ENCODE measurements around the gene S100A1. TPM values are rescaled to one million over a fixed set of nuclear protein-coding genes. Genes with fewer than 3 reads are reported as not detected.

The S100A1 gene
- total and polyA plus RNA-seq, 2 of the 13 experiments (the other 11 are each of a cell fraction or from before 2014, with no cell fraction given) = 120 to 251 TPM

- no peak for TF ChIP-seq GRHL1 (CRISPR knock-in tag; conservative IDR thresholded peaks at IDR 0.05)
- TF ChIP-seq ESRRA (CRISPR knock-in tag; IDR thresholded peaks at IDR 0.05; ENCODE audit: low read depth) = peak; percentile 20; the same call in 1 of the 2 replicates
- 0 out of 2 replicates have a peak, but pooled peaks have one; percentile 7 for TF ChIP-seq ZNF333 (CRISPR knock-in tag; IDR thresholded peaks at IDR 0.05; ENCODE audit: borderline replicate concordance)
- no peak; the same call in 1 of the 2 replicates for TF ChIP-seq ZNF460 (CRISPR knock-in tag; IDR thresholded peaks at IDR 0.05; ENCODE audit: borderline replicate concordance)
- peak; percentile 71; the same call in 1 of the 2 replicates for TF ChIP-seq MXD4 (CRISPR knock-in tag; IDR thresholded peaks at IDR 0.05)
- no peak for TF ChIP-seq ZSCAN30 (CRISPR knock-in tag; IDR thresholded peaks at IDR 0.05)
- TF ChIP-seq SRSF1 (optimal IDR thresholded peaks at IDR 0.05; ENCODE audit: low read depth, low read length) = peak; percentile 41
- peak; percentile 92 for TF ChIP-seq PBX2 (CRISPR knock-in tag; IDR thresholded peaks at IDR 0.05)
- no peak for TF ChIP-seq SMAD9 (CRISPR knock-in tag; IDR thresholded peaks at IDR 0.05)
- TF ChIP-seq HMGXB4 (CRISPR knock-in tag; IDR thresholded peaks at IDR 0.05; ENCODE audit: borderline replicate concordance in 1 of 2, low read depth in 1 of 2) = peak in 1 of 2 experiments; percentile 69; a peak in 3 of 4 replicates
- TF ChIP-seq THRA (CRISPR knock-in tag; IDR thresholded peaks at IDR 0.05; ENCODE audit: borderline replicate concordance) = peak; percentile 82; the same call in 1 of the 2 replicates
- TF ChIP-seq ZNF142 (CRISPR knock-in tag; IDR thresholded peaks at IDR 0.05) = no peak
- peak; percentile 56; the same call in 1 of the 2 replicates for TF ChIP-seq ZNF790 (CRISPR knock-in tag; IDR thresholded peaks at IDR 0.05; ENCODE audit: borderline replicate concordance)
- TF ChIP-seq HMGA1 (CRISPR knock-in tag; conservative IDR thresholded peaks at IDR 0.05) = no peak
- peak; percentile 28 for TF ChIP-seq HDAC2 (CRISPR knock-in tag; IDR thresholded peaks at IDR 0.05)
Observed at GRCh38 chr1:153608742-153609584, 19.3 kb upstream of the S100A1 start (continued).
